Adipocyte (in vitro differentiated cells): ENCODE results near the gene LRFN2.

Experiments
- DNase-seq: peaks from one replicate; pipeline ENCODE4 v3.0.0-alpha.2; 2015; ENCODE audit warnings: low read depth
- H3K27me3 ChIP-seq: replicated peaks from 2 replicates; pipeline ENCODE4 v1.7.0; 2013; ENCODE audit warnings: mild to moderate bottlenecking, low read length, moderate library complexity; ENCODE audit not compliant: control insufficient read depth, insufficient read depth
- H3K36me3 ChIP-seq: 2 replicates; pipeline ENCODE4 v1.7.0; 2013; ENCODE audit warnings: low read length, mild to moderate bottlenecking, moderate library complexity; ENCODE audit not compliant: control insufficient read depth, insufficient read depth, severe bottlenecking
- H3K4me1 ChIP-seq: 2 replicates; pipeline ENCODE4 v1.7.0; 2013; ENCODE audit warnings: mild to moderate bottlenecking, low read length, moderate library complexity; ENCODE audit not compliant: control insufficient read depth, insufficient read depth
- H3K4me3 ChIP-seq: 2 replicates; pipeline ENCODE4 v1.7.0; 2013; ENCODE audit warnings: mild to moderate bottlenecking, low read length, moderate library complexity
- H3K9ac ChIP-seq: 2 replicates; pipeline ENCODE4 v1.7.0; 2013; ENCODE audit warnings: mild to moderate bottlenecking, low read length, moderate library complexity
- H3K9me3 ChIP-seq: 2 replicates; pipeline ENCODE4 v1.7.0; 2013; ENCODE audit warnings: mild to moderate bottlenecking, low read length, moderate library complexity; ENCODE audit not compliant: control insufficient read depth

The LRFN2 gene

GRCh38 chr6:40473026-40473425 is 114.1 kb downstream of the LRFN2 start:
- Histone ChIP-seq H3K4me3 (no peak overlapping the region), H3K9me3 (no peaks in the 10 kb centered on the region), H3K4me1 (no peaks in the 10 kb centered on the region), H3K9ac (no peak overlapping the region), H3K36me3 (no peaks in the 10 kb centered on the region), H3K27me3 (peaks cover 22% of the 10 kb centered on the region)
- DNase-seq, result no peak

GRCh38 chr6:40472353-40472752 is 114.8 kb downstream of the LRFN2 start:
- Histone ChIP-seq H3K36me3 (no peaks in the 10 kb centered on the region), H3K9me3 (no peaks in the 10 kb centered on the region), H3K27me3 (peaks cover 15% of the 10 kb centered on the region), H3K9ac (no peak overlapping the region), H3K4me3 (no peak overlapping the region), H3K4me1 (no peaks in the 10 kb centered on the region)
- no peak for DNase-seq

GRCh38 chr6:40471243-40471642 is 115.9 kb downstream of the LRFN2 start:
- Histone ChIP-seq H3K4me1 (no peaks in the 10 kb centered on the region), H3K27me3 (peaks cover 15% of the 10 kb centered on the region), H3K9me3 (no peaks in the 10 kb centered on the region), H3K36me3 (no peaks in the 10 kb centered on the region), H3K4me3 (no peak overlapping the region), H3K9ac (no peak overlapping the region)
- DNase-seq, result no peak

- no peak overlapping the region for H3K9ac ChIP-seq
- DNase-seq, result no peak
- peaks cover 29% of the 10 kb centered on the region for H3K27me3 ChIP-seq
- H3K9me3 ChIP-seq, result peaks cover 7% of the 10 kb centered on the region
- no peak overlapping the region for H3K4me3 ChIP-seq
- no peaks in the 10 kb centered on the region for H3K4me1 ChIP-seq
- H3K36me3 ChIP-seq, result no peaks in the 10 kb centered on the region
These were observed 117.8 kb downstream of the LRFN2 start for GRCh38 chr6:40469323-40469722.

- no peaks in the 10 kb centered on the region for H3K36me3 ChIP-seq
- H3K4me1 ChIP-seq, result no peaks in the 10 kb centered on the region
- H3K4me3 ChIP-seq, result no peak overlapping the region
- peaks cover 7% of the 10 kb centered on the region for H3K9me3 ChIP-seq
- no peak overlapping the region for H3K9ac ChIP-seq
- no peak for DNase-seq
- peaks cover 35% of the 10 kb centered on the region for H3K27me3 ChIP-seq
These were observed 120.1 kb downstream of the LRFN2 start for GRCh38 chr6:40466986-40467539.

- Histone ChIP-seq H3K9me3 (peaks cover 7% of the 10 kb centered on the region), H3K4me3 (no peak overlapping the region), H3K27me3 (peaks cover 21% of the 10 kb centered on the region), H3K9ac (no peak overlapping the region), H3K4me1 (no peaks in the 10 kb centered on the region), H3K36me3 (no peaks in the 10 kb centered on the region)
- no peak for DNase-seq
These were observed 125.5 kb downstream of the LRFN2 start for GRCh38 chr6:40461643-40462042.

GRCh38 chr6:40460380-40460779 is 126.8 kb downstream of the LRFN2 start:
- H3K9me3 ChIP-seq, result peaks cover 7% of the 10 kb centered on the region
- peaks cover 23% of the 10 kb centered on the region for H3K27me3 ChIP-seq
- H3K4me1 ChIP-seq, result no peaks in the 10 kb centered on the region
- no peak for DNase-seq
- H3K9ac ChIP-seq, result no peak overlapping the region
- H3K36me3 ChIP-seq, result no peaks in the 10 kb centered on the region
- H3K4me3 ChIP-seq, result no peak overlapping the region

GRCh38 chr6:40457261-40457660 is 129.9 kb downstream of the LRFN2 start:
- Histone ChIP-seq H3K4me3 (no peak overlapping the region), H3K9me3 (peaks cover 2% of the 10 kb centered on the region), H3K4me1 (no peaks in the 10 kb centered on the region), H3K36me3 (no peaks in the 10 kb centered on the region), H3K27me3 (peaks cover 15% of the 10 kb centered on the region), H3K9ac (no peak overlapping the region)
- DNase-seq, result no peak

GRCh38 chr6:40456390-40457013 is 130.7 kb downstream of the LRFN2 start:
- Histone ChIP-seq H3K36me3 (no peaks in the 10 kb centered on the region), H3K9me3 (peaks cover 4% of the 10 kb centered on the region), H3K4me3 (no peak overlapping the region), H3K27me3 (peaks cover 19% of the 10 kb centered on the region), H3K9ac (no peak overlapping the region), H3K4me1 (no peaks in the 10 kb centered on the region)
- no peak for DNase-seq

GRCh38 chr6:40455686-40456389 is 131.3 kb downstream of the LRFN2 start:
- Histone ChIP-seq H3K9me3 (peaks cover 4% of the 10 kb centered on the region), H3K9ac (no peak overlapping the region), H3K36me3 (no peaks in the 10 kb centered on the region), H3K4me3 (no peak overlapping the region), H3K27me3 (peaks cover 19% of the 10 kb centered on the region), H3K4me1 (no peaks in the 10 kb centered on the region)
- DNase-seq, result no peak

- DNase-seq, result no peak
- H3K9me3 ChIP-seq, result peaks cover 4% of the 10 kb centered on the region
- no peak overlapping the region for H3K4me3 ChIP-seq
- no peaks in the 10 kb centered on the region for H3K36me3 ChIP-seq
- no peaks in the 10 kb centered on the region for H3K4me1 ChIP-seq
- peaks cover 21% of the 10 kb centered on the region for H3K27me3 ChIP-seq
- H3K9ac ChIP-seq, result no peak overlapping the region
These were observed 136.7 kb downstream of the LRFN2 start for GRCh38 chr6:40450483-40450882.
